MM.1S (cell line): ENCODE measurements around the gene PAFAH1B1.

Source experiments
- DNase-seq: peaks from one replicate; pipeline ENCODE4 v3.0.0-alpha.2; 2015
- H2AFZ ChIP-seq: fragments of 300-600 bp; sonication (generic); 2 replicates; pipeline ENCODE4 v1.6.0; 2016; ENCODE audit warnings: antibody characterized with exemption, low read length
- H3F3A ChIP-seq: fragments of 300-600 bp; sonication (generic); 2 replicates; pipeline ENCODE4 v1.6.1; 2016; ENCODE audit warnings: mild to moderate bottlenecking, antibody characterized with exemption, low read length, moderate library complexity, mixed read lengths; ENCODE audit not compliant: insufficient read depth
- H3K27ac ChIP-seq: fragments of 300-600 bp; sonication (generic); 2 replicates; pipeline ENCODE4 v1.5.1; 2016; ENCODE audit warnings: mild to moderate bottlenecking, low read length
- H3K27me3 ChIP-seq: fragments of 300-600 bp; sonication (generic); replicated peaks from 2 replicates; pipeline ENCODE4 v1.6.0; 2016; ENCODE audit warnings: low read length; ENCODE audit not compliant: insufficient read depth
- H3K36me3 ChIP-seq: fragments of 300-600 bp; sonication (generic); replicated peaks from 2 replicates; pipeline ENCODE4 v1.6.1; 2016; ENCODE audit warnings: mild to moderate bottlenecking, low read length, mixed read lengths; ENCODE audit not compliant: insufficient read depth
- H3K4me1 ChIP-seq: fragments of 300-600 bp; sonication (generic); 2 replicates; pipeline ENCODE4 v1.6.1; 2016; ENCODE audit warnings: low read length, mixed read lengths
- H3K4me2 ChIP-seq: fragments of 300-600 bp; sonication (generic); 2 replicates; pipeline ENCODE4 v1.6.0; 2016; ENCODE audit warnings: low read depth, low read length
- H3K4me3 ChIP-seq: fragments of 300-600 bp; sonication (generic); 2 replicates; pipeline ENCODE4 v1.5.1; 2016; ENCODE audit warnings: low read length, mixed read lengths
- H3K79me2 ChIP-seq: fragments of 300-600 bp; sonication (generic); 2 replicates; pipeline ENCODE4 v1.6.1; 2016; ENCODE audit warnings: mixed run types, low read length, mixed read lengths
- H3K9ac ChIP-seq: fragments of 300-600 bp; sonication (generic); 2 replicates; pipeline ENCODE4 v1.6.1; 2016; ENCODE audit warnings: low read length, mixed read lengths
- H3K9me2 ChIP-seq: fragments of 300-600 bp; sonication (generic); replicated peaks from 2 replicates; pipeline ENCODE4 v1.6.1; 2016; ENCODE audit warnings: mild to moderate bottlenecking, low read length, mixed read lengths; ENCODE audit not compliant: insufficient read depth
- H3K9me3 ChIP-seq: fragments of 300-600 bp; sonication (generic); replicated peaks from 2 replicates; pipeline ENCODE4 v1.6.1; 2016; ENCODE audit warnings: mild to moderate bottlenecking, low read length, mixed read lengths; ENCODE audit not compliant: insufficient read depth
- H4K20me1 ChIP-seq: fragments of 300-600 bp; sonication (generic); 2 replicates; pipeline ENCODE4 v1.6.1; 2016; ENCODE audit warnings: mild to moderate bottlenecking, low read length, moderate library complexity, mixed read lengths; ENCODE audit not compliant: insufficient read depth
- EZH2 ChIP-seq: fragments of 300-600 bp; sonication (generic); optimal IDR thresholded peaks from 2 replicates; pipeline ENCODE3; 2017; ENCODE audit warnings: low read depth, mild to moderate bottlenecking, antibody characterized with exemption, low read length, mixed read lengths
- EZH2phosphoT487 ChIP-seq: fragments of 300-600 bp; sonication (generic); IDR thresholded peaks from 2 replicates; pipeline ENCODE4 v1.6.1; 2018; ENCODE audit warnings: antibody characterized with exemption, low read length
- TF ChIP-seq, protein P1 (sequence below): fragments of 300-600 bp; sonication (generic); IDR thresholded peaks from 2 replicates; pipeline ENCODE4 v1.5.1; 2016; ENCODE audit warnings: antibody characterized with exemption, low read length, mixed read lengths

Gene PAFAH1B1

DNA sequence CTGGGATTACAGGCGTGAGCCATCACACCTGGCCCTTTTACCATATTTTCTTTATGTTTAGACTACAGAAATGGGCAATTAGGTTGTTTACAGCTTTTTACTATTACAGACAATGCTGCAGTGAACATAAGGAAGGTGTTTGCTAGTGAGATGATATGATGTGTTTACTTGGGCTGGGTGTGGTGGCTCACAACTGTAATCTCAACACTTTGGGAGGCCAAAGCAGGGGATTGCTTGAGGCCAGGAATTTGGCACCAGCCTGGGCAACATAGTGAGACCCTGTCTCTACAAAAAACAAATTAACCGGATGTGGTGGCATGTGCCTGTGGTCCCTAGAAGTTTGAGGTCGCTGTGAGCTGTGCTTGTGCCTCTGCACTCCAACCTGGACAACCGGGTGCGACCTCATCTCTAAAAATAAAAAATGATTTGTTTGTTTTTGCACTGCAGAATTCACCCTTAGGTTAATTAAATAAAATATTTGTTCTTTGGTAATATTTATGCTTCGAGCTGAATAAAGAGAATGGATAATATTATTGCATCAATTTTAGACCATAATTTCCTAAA lies 15.0 kb downstream of the PAFAH1B1 start:
- H3K9me2 ChIP-seq = no peaks in the 10 kb centered on the region
- H3K27ac ChIP-seq = no peak overlapping the region
- H3K9me3 ChIP-seq = no peaks in the 10 kb centered on the region
- 0 out of 2 replicates have a peak, but pooled peaks cover 4% of the 10 kb centered on the region for H3F3A ChIP-seq
- no peak for DNase-seq
- H2AFZ ChIP-seq = no peak overlapping the region
- H3K9ac ChIP-seq = no peak overlapping the region
- no peak overlapping the region for H3K4me2 ChIP-seq
- no peaks in the 10 kb centered on the region for H3K4me1 ChIP-seq
- no peaks in the 10 kb centered on the region for H3K27me3 ChIP-seq
- TF ChIP-seq, protein P1, sequence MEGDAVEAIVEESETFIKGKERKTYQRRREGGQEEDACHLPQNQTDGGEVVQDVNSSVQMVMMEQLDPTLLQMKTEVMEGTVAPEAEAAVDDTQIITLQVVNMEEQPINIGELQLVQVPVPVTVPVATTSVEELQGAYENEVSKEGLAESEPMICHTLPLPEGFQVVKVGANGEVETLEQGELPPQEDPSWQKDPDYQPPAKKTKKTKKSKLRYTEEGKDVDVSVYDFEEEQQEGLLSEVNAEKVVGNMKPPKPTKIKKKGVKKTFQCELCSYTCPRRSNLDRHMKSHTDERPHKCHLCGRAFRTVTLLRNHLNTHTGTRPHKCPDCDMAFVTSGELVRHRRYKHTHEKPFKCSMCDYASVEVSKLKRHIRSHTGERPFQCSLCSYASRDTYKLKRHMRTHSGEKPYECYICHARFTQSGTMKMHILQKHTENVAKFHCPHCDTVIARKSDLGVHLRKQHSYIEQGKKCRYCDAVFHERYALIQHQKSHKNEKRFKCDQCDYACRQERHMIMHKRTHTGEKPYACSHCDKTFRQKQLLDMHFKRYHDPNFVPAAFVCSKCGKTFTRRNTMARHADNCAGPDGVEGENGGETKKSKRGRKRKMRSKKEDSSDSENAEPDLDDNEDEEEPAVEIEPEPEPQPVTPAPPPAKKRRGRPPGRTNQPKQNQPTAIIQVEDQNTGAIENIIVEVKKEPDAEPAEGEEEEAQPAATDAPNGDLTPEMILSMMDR = no peak
- TF ChIP-seq EZH2 (no peak), EZH2phosphoT487 (no peak)
- peaks cover 3% of the 10 kb centered on the region; the same call in 1 of the 2 replicates for H3K36me3 ChIP-seq
- peaks cover 100% of the 10 kb centered on the region for H3K79me2 ChIP-seq
- H3K4me3 ChIP-seq = no peak overlapping the region
- H4K20me1 ChIP-seq = peaks cover 84% of the 10 kb centered on the region

DNA sequence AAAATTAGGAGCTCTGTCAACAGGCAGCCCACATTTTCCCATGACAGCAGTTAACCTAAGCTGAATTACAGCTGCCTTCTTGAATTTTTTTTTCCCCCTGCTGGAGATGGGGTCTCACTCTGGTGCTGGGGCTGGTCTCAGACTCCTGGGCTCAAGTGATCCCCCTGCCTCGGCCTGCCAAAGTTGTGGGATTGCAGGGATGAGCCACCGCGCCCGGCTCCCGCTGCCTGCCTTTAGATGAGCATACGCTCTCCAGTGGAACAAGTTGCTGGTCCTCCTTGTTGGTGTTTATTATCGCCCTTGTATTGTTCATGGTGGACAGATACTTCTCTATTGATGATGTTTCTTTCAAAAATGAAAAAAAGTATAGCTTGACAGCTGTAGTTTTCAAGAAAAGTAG lies 15.6 kb downstream of the PAFAH1B1 start:
- TF ChIP-seq EZH2phosphoT487 (no peak), EZH2 (no peak)
- TF ChIP-seq, protein P1 = no peak
- H3K4me3 ChIP-seq = no peak overlapping the region
- H3K4me1 ChIP-seq = no peaks in the 10 kb centered on the region
- H3K27me3 ChIP-seq = no peaks in the 10 kb centered on the region
- 0 out of 2 replicates have a peak, but pooled peaks cover 4% of the 10 kb centered on the region for H3F3A ChIP-seq
- H3K9me2 ChIP-seq = no peaks in the 10 kb centered on the region
- H2AFZ ChIP-seq = no peak overlapping the region
- no peak overlapping the region for H3K27ac ChIP-seq
- no peaks in the 10 kb centered on the region for H3K9me3 ChIP-seq
- peaks cover 88% of the 10 kb centered on the region for H4K20me1 ChIP-seq
- H3K36me3 ChIP-seq = peaks cover 3% of the 10 kb centered on the region; the same call in 1 of the 2 replicates
- no peak overlapping the region for H3K4me2 ChIP-seq
- no peak overlapping the region for H3K9ac ChIP-seq
- H3K79me2 ChIP-seq = peaks cover 100% of the 10 kb centered on the region
- no peak for DNase-seq

DNA sequence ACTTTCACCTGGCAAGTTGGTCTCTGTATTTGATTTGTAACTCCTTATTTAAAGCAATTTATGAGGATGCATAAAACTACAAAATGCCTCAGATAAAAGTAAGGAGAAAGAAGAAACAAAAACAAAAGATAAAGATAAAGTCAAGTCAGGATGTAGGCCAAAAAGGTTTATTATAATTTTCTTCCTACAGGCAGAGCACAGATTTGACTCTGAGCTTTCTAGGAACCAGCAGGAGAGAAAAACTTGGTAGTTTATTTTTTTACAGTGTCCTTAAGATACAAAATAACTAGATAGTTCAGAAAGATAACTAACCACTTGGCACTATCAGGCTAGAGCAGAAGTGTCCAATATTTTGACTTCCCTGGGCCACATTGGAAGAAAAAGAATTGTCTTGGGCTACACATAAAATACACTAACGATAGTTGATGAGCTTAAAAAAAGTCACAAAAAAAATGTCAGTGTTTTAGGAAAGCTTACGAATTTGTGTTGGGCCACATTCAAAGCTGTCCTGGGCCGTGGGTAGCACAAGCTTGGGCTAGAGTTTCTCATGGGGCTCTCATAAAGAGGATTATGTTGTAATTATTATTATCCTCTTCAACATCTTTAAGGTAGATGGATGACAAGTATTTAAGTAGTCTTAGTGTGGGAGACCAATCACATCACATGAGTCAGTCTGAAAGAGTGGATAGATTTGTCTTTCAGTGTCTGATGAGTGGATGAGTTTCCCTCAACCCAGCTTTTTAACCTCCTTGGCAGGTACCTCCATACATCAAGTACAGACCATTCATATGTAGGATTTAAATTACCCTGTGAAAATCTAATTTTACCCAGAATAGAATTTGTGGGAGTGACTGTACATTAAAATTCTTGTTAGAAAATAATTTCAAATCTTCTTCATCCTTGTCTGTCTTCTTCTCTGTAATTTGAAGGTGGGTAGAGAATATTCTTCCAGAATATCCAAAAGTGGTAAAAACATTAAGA lies 17.0 kb downstream of the PAFAH1B1 start:
- Histone ChIP-seq H3K79me2 (peaks cover 100% of the 10 kb centered on the region), H3K4me1 (no peaks in the 10 kb centered on the region), H2AFZ (no peak overlapping the region), H3K9me2 (no peaks in the 10 kb centered on the region), H3K36me3 (peaks cover 3% of the 10 kb centered on the region; the same call in 1 of the 2 replicates), H3K9ac (no peak overlapping the region), H3K4me3 (no peak overlapping the region), H3K9me3 (no peaks in the 10 kb centered on the region), H4K20me1 (peaks cover 84% of the 10 kb centered on the region), H3K27ac (no peak overlapping the region), H3K4me2 (no peak overlapping the region), H3F3A (0 out of 2 replicates have a peak, but pooled peaks cover under 1% of the 10 kb centered on the region), H3K27me3 (no peaks in the 10 kb centered on the region)
- DNase-seq = no peak
- no peak for TF ChIP-seq EZH2phosphoT487
